K562 treated with DMSO at 1 percent for 4 hours (cell line): ENCODE data around the gene ATF6. TPM values are rescaled to one million over a fixed set of nuclear protein-coding genes. Genes with fewer than 3 reads are reported as not detected.

Source experiments
- total RNA-seq: library from RNA; unstranded; fragments of 300-600 nt; gene quantifications from 2 replicates; pipeline ENCODE4 v1.2.3, GENCODE V29; 2022; ENCODE audit not compliant: insufficient read depth

ATF6 gene
- 20.7 and 20.8 TPM in 2 replicates for total RNA-seq

GRCh38 chr1:161766102-161766981, at the start of gene ATF6:
TSS of gene ATF6 (plus strand) at chr1:161766320. CDS start at chr1:161766361, 41 bp downstream.

GRCh38 chr1:161720956-161721737, 45.0 kb upstream of the ATF6 start, which contains the start of gene FCRLB:
TSS of gene FCRLB (plus strand) at chr1:161721544. CDS start at chr1:161722673, 1,129 bp downstream.

GRCh38 chr1:161749509-161750407, 16.4 kb upstream of the ATF6 start, which contains the start of gene DUSP12:
TSS of gene DUSP12 (plus strand) at chr1:161749786. CDS start at chr1:161749802, 16 bp downstream.

Other genes starting within 250 kb of the ATF6 start
- 8.0 and 8.7 TPM in 2 replicates for gene HSPA6, start 241.8 kb upstream of the ATF6 start, total RNA-seq
- gene FCGR3A, start 216.5 kb upstream of the ATF6 start, total RNA-seq, result not detected in 2 replicates
- gene FCGR3B, start 135.1 kb upstream of the ATF6 start, total RNA-seq, result not detected in 2 replicates
- gene FCGR2B, start 103.2 kb upstream of the ATF6 start, total RNA-seq, result 10.1 and 14.7 TPM in 2 replicates
- 5.3 and 17.7 TPM in 2 replicates for gene FCRLA, start 59.1 kb upstream of the ATF6 start, total RNA-seq
- 1.5 and 4.3 TPM in 2 replicates for gene FCRLB, start 44.8 kb upstream of the ATF6 start, total RNA-seq
- 32.9 and 39.8 TPM in 2 replicates for gene DUSP12, start 16.5 kb upstream of the ATF6 start, total RNA-seq